ENCODE measurements around the gene TRAK1.

The TRAK1 gene

GRCh38 chr3:42061025-42061712, 30.0 kb upstream of the TRAK1 start:
- H3K9me3 Mint-ChIP-seq = no peaks in the 10 kb centered on the region
- H3K27me3 Mint-ChIP-seq = no peaks in the 10 kb centered on the region
- no peak overlapping the region for H3K4me3 Mint-ChIP-seq
- no peak for DNase-seq
- no peaks in the 10 kb centered on the region for H3K36me3 Mint-ChIP-seq (ENCODE audit: low read depth)
- H3K27ac Mint-ChIP-seq = no peak overlapping the region
- H3K4me1 Mint-ChIP-seq (ENCODE audit: low read depth) = peaks cover 19% of the 10 kb centered on the region

GRCh38 chr3:42061713-42062380, 29.3 kb upstream of the TRAK1 start:
- Mint-ChIP-seq H3K4me3 (no peak overlapping the region), H3K36me3 (ENCODE audit: low read depth) (no peaks in the 10 kb centered on the region), H3K9me3 (no peaks in the 10 kb centered on the region), H3K27ac (no peak overlapping the region), H3K27me3 (no peaks in the 10 kb centered on the region), H3K4me1 (ENCODE audit: low read depth) (peaks cover 24% of the 10 kb centered on the region)
- no peak for DNase-seq

DNA sequence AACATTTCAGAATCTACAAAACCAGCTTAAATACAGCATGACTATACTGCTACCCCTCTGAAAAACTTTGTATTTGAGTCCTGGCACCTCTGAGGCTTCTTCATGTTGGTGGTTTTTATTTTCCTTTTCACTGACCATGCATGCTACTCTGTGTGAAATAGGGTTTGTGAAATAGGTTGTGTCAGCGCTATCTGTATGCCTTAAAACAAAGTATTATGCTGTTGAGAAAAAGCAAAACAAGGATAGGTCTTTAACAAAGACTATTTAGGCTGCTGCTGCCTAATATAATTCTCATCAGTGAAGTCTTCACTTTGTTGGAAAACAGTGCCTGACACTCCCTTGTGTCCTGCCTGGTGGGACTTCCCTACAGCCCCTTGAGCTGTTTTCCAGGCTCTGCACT, 28.7 kb upstream of the TRAK1 start:
- Mint-ChIP-seq H3K27me3 (no peaks in the 10 kb centered on the region), H3K4me1 (ENCODE audit: low read depth) (peaks cover 28% of the 10 kb centered on the region), H3K36me3 (ENCODE audit: low read depth) (no peaks in the 10 kb centered on the region), H3K27ac (no peak overlapping the region), H3K9me3 (no peaks in the 10 kb centered on the region), H3K4me3 (no peak overlapping the region)
- no peak for DNase-seq

DNA sequence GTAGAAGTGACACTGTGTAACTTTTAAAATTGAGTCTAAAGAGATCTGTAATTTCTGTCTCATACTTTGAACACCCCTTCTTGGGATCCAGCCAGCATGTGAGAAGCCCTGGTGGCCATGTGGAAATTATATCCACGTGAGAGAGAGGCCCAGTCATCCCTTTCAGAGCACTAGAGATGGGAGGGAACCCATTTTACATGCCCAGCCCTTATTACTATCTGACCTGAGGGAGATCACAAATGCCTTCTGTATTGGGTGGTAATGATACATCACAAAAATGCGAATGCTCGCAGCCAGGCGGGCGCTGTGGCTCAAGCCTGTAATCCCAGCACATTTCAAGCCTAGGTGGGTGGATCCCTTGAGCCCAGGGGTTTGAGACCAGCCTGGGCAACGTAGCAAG, 27.3 kb upstream of the TRAK1 start:
- H3K36me3 Mint-ChIP-seq (ENCODE audit: low read depth) = no peaks in the 10 kb centered on the region
- no peaks in the 10 kb centered on the region for H3K9me3 Mint-ChIP-seq
- no peak overlapping the region for H3K27ac Mint-ChIP-seq
- no peak overlapping the region for H3K4me3 Mint-ChIP-seq
- H3K4me1 Mint-ChIP-seq (ENCODE audit: low read depth) = peaks cover 28% of the 10 kb centered on the region
- DNase-seq = no peak
- no peaks in the 10 kb centered on the region for H3K27me3 Mint-ChIP-seq

- Mint-ChIP-seq H3K9me3 (no peaks in the 10 kb centered on the region), H3K4me1 (ENCODE audit: low read depth) (peaks cover 27% of the 10 kb centered on the region), H3K27me3 (no peaks in the 10 kb centered on the region), H3K4me3 (no peak overlapping the region), H3K27ac (no peak overlapping the region), H3K36me3 (ENCODE audit: low read depth) (no peaks in the 10 kb centered on the region)
- DNase-seq = no peak
Measured at GRCh38 chr3:42066516-42067181, 24.5 kb upstream of the TRAK1 start.

DNA sequence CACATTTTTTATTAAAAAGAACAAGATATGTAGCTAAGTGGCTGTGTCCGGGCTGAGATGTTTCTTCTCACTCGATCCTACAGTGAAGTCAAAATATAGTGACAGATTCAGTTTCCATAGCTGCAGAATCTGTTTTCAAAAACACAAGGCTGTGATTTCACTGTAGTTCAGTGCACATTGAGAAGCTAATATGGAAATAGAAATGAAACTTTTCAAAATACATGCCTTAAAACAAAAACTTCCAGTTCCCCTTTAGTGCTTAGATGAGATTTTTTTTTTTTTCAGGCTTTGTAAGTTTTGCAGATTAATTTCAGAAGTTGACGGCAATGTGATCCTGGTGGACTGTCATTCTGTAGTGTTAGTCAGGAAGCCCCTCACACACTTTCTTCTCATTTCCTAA, 23.8 kb upstream of the TRAK1 start:
- Mint-ChIP-seq H3K27me3 (no peaks in the 10 kb centered on the region), H3K4me3 (no peak overlapping the region), H3K27ac (no peak overlapping the region), H3K4me1 (ENCODE audit: low read depth) (peaks cover 33% of the 10 kb centered on the region), H3K9me3 (no peaks in the 10 kb centered on the region), H3K36me3 (ENCODE audit: low read depth) (no peaks in the 10 kb centered on the region)
- no peak for DNase-seq

GRCh38 chr3:42068303-42069088, 22.7 kb upstream of the TRAK1 start:
- Mint-ChIP-seq H3K4me3 (no peak overlapping the region), H3K9me3 (no peaks in the 10 kb centered on the region), H3K27me3 (no peaks in the 10 kb centered on the region), H3K4me1 (ENCODE audit: low read depth) (peaks cover 41% of the 10 kb centered on the region), H3K36me3 (ENCODE audit: low read depth) (no peaks in the 10 kb centered on the region), H3K27ac (no peak overlapping the region)
- no peak for DNase-seq

GRCh38 chr3:42070089-42070488, 21.1 kb upstream of the TRAK1 start:
- DNase-seq = no peak
- no peak overlapping the region for H3K4me3 Mint-ChIP-seq
- no peaks in the 10 kb centered on the region for H3K27me3 Mint-ChIP-seq
- peaks cover 1% of the 10 kb centered on the region for H3K36me3 Mint-ChIP-seq (ENCODE audit: low read depth)
- no peak overlapping the region for H3K27ac Mint-ChIP-seq
- no peaks in the 10 kb centered on the region for H3K9me3 Mint-ChIP-seq
- H3K4me1 Mint-ChIP-seq (ENCODE audit: low read depth) = peaks cover 46% of the 10 kb centered on the region

DNA sequence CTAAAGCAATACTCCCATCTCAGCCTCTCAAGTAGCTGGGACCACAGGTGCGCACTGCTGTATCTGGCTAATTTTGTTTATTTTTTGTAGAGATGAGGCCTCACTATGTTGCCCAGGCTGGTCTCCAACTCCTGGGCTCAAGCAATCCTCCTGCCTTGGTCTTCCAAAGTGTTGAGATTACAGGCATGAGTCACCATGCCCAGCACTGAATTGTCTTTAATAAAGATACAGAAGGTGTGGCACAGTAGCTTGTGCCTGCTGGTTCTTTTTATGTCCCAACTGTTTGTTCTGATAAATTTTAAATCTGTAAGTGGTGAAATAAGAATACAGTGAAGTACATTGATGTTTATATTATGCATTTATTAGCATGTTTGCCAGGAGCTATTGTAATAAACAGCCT, 20.6 kb upstream of the TRAK1 start:
- Mint-ChIP-seq H3K27me3 (no peaks in the 10 kb centered on the region), H3K27ac (no peak overlapping the region), H3K36me3 (ENCODE audit: low read depth) (peaks cover 1% of the 10 kb centered on the region), H3K4me1 (ENCODE audit: low read depth) (peaks cover 46% of the 10 kb centered on the region), H3K4me3 (no peak overlapping the region), H3K9me3 (no peaks in the 10 kb centered on the region)
- DNase-seq = no peak

DNA sequence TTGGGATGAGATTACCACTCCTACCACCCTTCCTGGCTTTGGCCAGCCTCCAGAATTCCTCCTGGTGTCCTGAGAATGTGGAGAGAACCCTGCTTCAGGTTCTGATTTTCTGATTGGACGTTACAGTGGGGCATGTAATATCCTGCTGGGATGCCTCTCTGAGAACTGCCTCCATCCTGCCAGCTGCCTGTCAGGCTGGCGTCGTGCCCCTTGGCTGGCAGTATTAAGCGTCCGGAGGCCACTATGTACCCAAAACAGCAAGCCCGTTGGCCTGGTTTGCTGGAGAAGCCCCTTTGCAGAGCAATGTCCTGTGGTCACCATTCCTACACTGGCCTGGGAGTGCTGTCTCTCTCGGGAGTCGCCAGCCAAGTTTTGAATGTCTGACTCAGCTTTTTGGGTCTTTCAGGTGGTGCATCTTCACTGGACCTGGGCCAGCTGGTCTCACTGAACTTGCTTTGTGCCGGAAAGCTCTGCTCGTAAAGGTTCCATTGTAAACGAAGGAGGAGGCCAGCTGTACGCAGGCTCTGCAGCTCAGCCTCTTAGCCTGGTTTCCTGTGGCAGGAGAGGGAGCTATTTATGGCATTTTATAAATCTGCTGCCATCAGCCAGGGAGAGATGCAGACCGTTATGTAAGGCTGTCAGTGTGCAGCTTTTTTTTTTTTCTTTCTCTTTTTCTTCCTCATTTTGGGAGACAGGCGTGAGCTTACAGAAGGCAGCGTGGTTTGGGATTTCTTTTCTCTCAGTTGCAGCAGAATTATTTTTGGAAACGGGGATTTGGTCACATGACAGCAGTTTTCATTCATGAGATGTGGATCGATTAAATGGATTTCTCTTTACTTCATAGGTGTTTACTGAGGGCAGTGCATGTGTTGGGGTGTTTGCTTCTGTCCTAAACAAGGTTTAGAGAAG, 19.0 kb upstream of the TRAK1 start:
- Mint-ChIP-seq H3K27ac (no peak overlapping the region), H3K4me1 (ENCODE audit: low read depth) (peaks cover 36% of the 10 kb centered on the region)
- DNase-seq = no peak

DNA sequence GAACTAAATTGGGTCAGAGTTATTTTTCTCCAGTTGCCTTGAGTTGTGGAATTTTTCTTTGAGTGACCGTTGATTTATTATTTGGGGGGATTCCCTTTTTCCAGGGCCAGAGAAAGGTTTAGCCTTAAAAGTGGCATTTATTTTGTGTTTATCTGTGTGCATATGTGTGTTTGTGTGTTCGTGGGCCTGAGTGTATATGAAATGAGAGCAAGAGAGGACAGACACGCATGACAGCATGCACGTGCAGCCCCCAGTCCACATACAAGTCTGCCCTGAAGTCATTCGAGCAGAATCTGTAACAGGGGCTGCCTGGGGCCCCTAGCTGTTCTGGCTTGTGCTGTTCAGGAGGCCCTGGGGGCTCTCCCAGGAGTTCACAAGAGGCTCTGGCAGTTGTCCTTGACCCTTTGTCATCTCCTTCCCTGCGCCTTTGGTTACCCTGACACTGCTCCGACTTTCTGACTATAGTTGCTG, 18.3 kb upstream of the TRAK1 start:
- Mint-ChIP-seq H3K4me1 (ENCODE audit: low read depth) (peaks cover 34% of the 10 kb centered on the region), H3K27ac (no peak overlapping the region), H3K4me3 (no peak overlapping the region), H3K36me3 (ENCODE audit: low read depth) (peaks cover 6% of the 10 kb centered on the region), H3K27me3 (no peaks in the 10 kb centered on the region), H3K9me3 (no peaks in the 10 kb centered on the region)
- DNase-seq = no peak

More for the DNA sequence above, 19.0 kb upstream of the TRAK1 start:
- Mint-ChIP-seq H3K9me3 (no peaks in the 10 kb centered on the region), H3K27me3 (no peaks in the 10 kb centered on the region), H3K36me3 (ENCODE audit: low read depth) (peaks cover 5% of the 10 kb centered on the region), H3K4me3 (no peak overlapping the region)

- Mint-ChIP-seq H3K9me3 (no peaks in the 10 kb centered on the region), H3K4me3 (no peak overlapping the region), H3K27me3 (no peaks in the 10 kb centered on the region), H3K4me1 (ENCODE audit: low read depth) (peaks cover 49% of the 10 kb centered on the region), H3K36me3 (ENCODE audit: low read depth) (peaks cover 6% of the 10 kb centered on the region), H3K27ac (no peak overlapping the region)
- DNase-seq = no peak
Measured at GRCh38 chr3:42077785-42078184, 13.4 kb upstream of the TRAK1 start.

DNA sequence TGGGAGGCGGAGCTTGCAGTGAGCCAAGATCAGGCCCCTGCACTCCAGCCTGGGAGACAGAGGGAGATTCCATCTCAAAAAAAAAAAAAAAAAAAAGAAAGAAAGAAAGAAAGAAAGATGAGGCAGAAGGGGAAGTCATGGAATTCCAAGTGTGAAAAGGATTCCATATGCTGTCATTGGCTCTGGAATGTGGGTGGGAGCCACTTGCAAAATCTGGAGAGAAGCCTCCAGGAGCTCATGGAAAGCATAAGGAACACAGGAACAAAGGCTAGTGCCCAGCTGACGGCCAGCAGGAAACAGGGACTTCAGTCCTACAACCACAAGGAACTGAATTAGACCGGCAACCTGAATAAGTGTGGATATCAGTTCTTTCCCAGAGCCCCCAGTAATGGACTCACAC, 12.5 kb upstream of the TRAK1 start:
- H3K9me3 Mint-ChIP-seq = no peaks in the 10 kb centered on the region

More for the DNA sequence above, 12.5 kb upstream of the TRAK1 start:
- Mint-ChIP-seq H3K27ac (no peak overlapping the region), H3K4me3 (no peak overlapping the region), H3K36me3 (ENCODE audit: low read depth) (peaks cover 6% of the 10 kb centered on the region), H3K27me3 (no peaks in the 10 kb centered on the region), H3K4me1 (ENCODE audit: low read depth) (peaks cover 50% of the 10 kb centered on the region)
- no peak for DNase-seq

Measured in activated T-cell treated with anti-CD3 and anti-CD28 coated beads, Interleukin-2, amount 50 U/mL, for 24 hours (primary cell).